DND-41 (cell line): ENCODE results near the gene HDAC4.

ENCODE experiments used
- ATAC-seq: fragments of 200-7000 bp; cut with Tn5 transposase; 3 replicates; pipeline ENCODE4 v1.9.1; 2021; ENCODE audit warnings: low read depth; ENCODE audit not compliant: insufficient read depth
- DNase-seq: peaks from one replicate; pipeline ENCODE4 v3.0.0-alpha.2; 2020
- H2AFZ ChIP-seq: 2 replicates; pipeline ENCODE4 v1.6.0; 2012; ENCODE audit warnings: low read depth, low read length
- H3K27ac ChIP-seq: 2 replicates; pipeline ENCODE4 v1.5.1; 2012; ENCODE audit warnings: low read length, inconsistent platforms
- H3K27me3 ChIP-seq: fragments of 200-600 bp; sonication (generic); 2 replicates; pipeline ENCODE4 v1.6.0; 2012; ENCODE audit warnings: low read length, mild to moderate bottlenecking, inconsistent platforms; ENCODE audit not compliant: insufficient read depth, poor library complexity
- H3K36me3 ChIP-seq: 2 replicates; pipeline ENCODE4 v1.5.1; 2012; ENCODE audit warnings: low read length, inconsistent platforms; ENCODE audit not compliant: insufficient read depth
- H3K4me1 ChIP-seq: 2 replicates; pipeline ENCODE4 v1.5.1; 2012; ENCODE audit warnings: mild to moderate bottlenecking, low read length; ENCODE audit not compliant: insufficient read depth
- H3K4me2 ChIP-seq: 2 replicates; pipeline ENCODE4 v1.6.0; 2012; ENCODE audit warnings: mild to moderate bottlenecking, moderate library complexity, low read length, inconsistent platforms; ENCODE audit not compliant: insufficient read depth
- H3K4me3 ChIP-seq, 2 experiments: fragments of 200-600 bp in 1 of 2; shearing (Covaris generic) in 1 of 2; 2 replicates each; pipeline ENCODE4 v1.5.1; 2012 to 2016; ENCODE audit warnings: inconsistent platforms in 2 of 2, low read length in 2 of 2, mild to moderate bottlenecking in 2 of 2, low read depth in 1 of 2, moderate library complexity in 1 of 2
- H3K79me2 ChIP-seq: 2 replicates; pipeline ENCODE4 v1.6.0; 2012; ENCODE audit warnings: low read length, inconsistent platforms; ENCODE audit not compliant: insufficient read depth
- H3K9ac ChIP-seq: 2 replicates; pipeline ENCODE4 v1.6.0; 2012; ENCODE audit warnings: low read depth, mild to moderate bottlenecking, inconsistent platforms, low read length, moderate library complexity
- H3K9me3 ChIP-seq: 2 replicates; pipeline ENCODE4 v1.5.1; 2012; ENCODE audit warnings: low read length, moderate library complexity, mild to moderate bottlenecking, inconsistent platforms; ENCODE audit not compliant: insufficient read depth, severe bottlenecking
- H4K20me1 ChIP-seq: 2 replicates; pipeline ENCODE4 v1.6.0; 2012; ENCODE audit warnings: low read length; ENCODE audit not compliant: insufficient read depth
- CTCF ChIP-seq: IDR thresholded peaks from 2 replicates; pipeline ENCODE4 v1.5.1; 2012; ENCODE audit warnings: borderline replicate concordance, low read length, moderate library complexity, mild to moderate bottlenecking; ENCODE audit not compliant: poor library complexity, severe bottlenecking; ENCODE audit errors: extremely low read depth
- EZH2 ChIP-seq: IDR thresholded peaks from 3 replicates; pipeline ENCODE4 v1.6.1; 2012; ENCODE audit warnings: borderline replicate concordance, low read depth, mild to moderate bottlenecking, moderate library complexity, low read length, inconsistent platforms; ENCODE audit not compliant: severe bottlenecking

The HDAC4 gene

GRCh38 chr2:239372835-239373234, 28.0 kb downstream of the HDAC4 start:
- peaks cover 87% of the 10 kb centered on the region for H3K36me3 ChIP-seq
- no peak overlapping the region for H2AFZ ChIP-seq
- H3K27ac ChIP-seq, result peak overlapping the region; percentile 78
- DNase-seq (no peak), ATAC-seq (no peak)
- TF ChIP-seq EZH2 (no peak), CTCF (no peak)
- H3K79me2 ChIP-seq, result peaks cover 99% of the 10 kb centered on the region
- H3K9ac ChIP-seq, result peak overlapping the region; percentile 28
- peaks cover 87% of the 10 kb centered on the region for H4K20me1 ChIP-seq
- no peak overlapping the region for H3K4me3 ChIP-seq
- H3K4me2 ChIP-seq, result peak overlapping the region; percentile 59
- no peaks in the 10 kb centered on the region for H3K27me3 ChIP-seq
- no peaks in the 10 kb centered on the region for H3K9me3 ChIP-seq
- peaks cover 90% of the 10 kb centered on the region for H3K4me1 ChIP-seq

GRCh38 chr2:239371726-239372686, 28.8 kb downstream of the HDAC4 start:
- DNase-seq (no peak), ATAC-seq (no peak)
- no peaks in the 10 kb centered on the region for H3K9me3 ChIP-seq
- peaks cover 99% of the 10 kb centered on the region for H3K79me2 ChIP-seq
- peaks cover 85% of the 10 kb centered on the region for H3K36me3 ChIP-seq
- peak overlapping the region; percentile 78 for H3K27ac ChIP-seq
- H4K20me1 ChIP-seq, result peaks cover 81% of the 10 kb centered on the region
- H3K4me1 ChIP-seq, result peaks cover 82% of the 10 kb centered on the region
- H3K4me3 ChIP-seq, result no peak overlapping the region; a peak in 1 of 4 replicates
- H3K27me3 ChIP-seq, result no peaks in the 10 kb centered on the region
- H3K4me2 ChIP-seq, result peak overlapping the region; percentile 59
- peak overlapping the region; percentile 28 for H3K9ac ChIP-seq
- no peak overlapping the region for H2AFZ ChIP-seq
- no peak for TF ChIP-seq CTCF
- TF ChIP-seq EZH2, result no peak

GRCh38 chr2:239370876-239371725, 29.7 kb downstream of the HDAC4 start:
- peak overlapping the region; percentile 43 for H3K9ac ChIP-seq
- H3K9me3 ChIP-seq, result no peaks in the 10 kb centered on the region
- H3K36me3 ChIP-seq, result peaks cover 85% of the 10 kb centered on the region
- no peak for DNase-seq
- H2AFZ ChIP-seq, result no peak overlapping the region
- peaks cover 99% of the 10 kb centered on the region for H3K79me2 ChIP-seq
- H3K4me2 ChIP-seq, result peak overlapping the region; percentile 59
- H3K4me1 ChIP-seq, result peaks cover 74% of the 10 kb centered on the region
- TF ChIP-seq EZH2, result no peak
- TF ChIP-seq CTCF, result no peak
- no peak for ATAC-seq
- H3K4me3 ChIP-seq, result peak overlapping the region in 1 of 2 experiments; percentile 42; a peak in 2 of 4 replicates
- H3K27me3 ChIP-seq, result no peaks in the 10 kb centered on the region
- H4K20me1 ChIP-seq, result peaks cover 82% of the 10 kb centered on the region
- H3K27ac ChIP-seq, result peak overlapping the region; percentile 78
